ENCODE measurements around the gene DNAJB6.
A peak's percentile ranks its signal among the peaks of the same experiment; 100 is the strongest.

The DNAJB6 gene

DNA sequence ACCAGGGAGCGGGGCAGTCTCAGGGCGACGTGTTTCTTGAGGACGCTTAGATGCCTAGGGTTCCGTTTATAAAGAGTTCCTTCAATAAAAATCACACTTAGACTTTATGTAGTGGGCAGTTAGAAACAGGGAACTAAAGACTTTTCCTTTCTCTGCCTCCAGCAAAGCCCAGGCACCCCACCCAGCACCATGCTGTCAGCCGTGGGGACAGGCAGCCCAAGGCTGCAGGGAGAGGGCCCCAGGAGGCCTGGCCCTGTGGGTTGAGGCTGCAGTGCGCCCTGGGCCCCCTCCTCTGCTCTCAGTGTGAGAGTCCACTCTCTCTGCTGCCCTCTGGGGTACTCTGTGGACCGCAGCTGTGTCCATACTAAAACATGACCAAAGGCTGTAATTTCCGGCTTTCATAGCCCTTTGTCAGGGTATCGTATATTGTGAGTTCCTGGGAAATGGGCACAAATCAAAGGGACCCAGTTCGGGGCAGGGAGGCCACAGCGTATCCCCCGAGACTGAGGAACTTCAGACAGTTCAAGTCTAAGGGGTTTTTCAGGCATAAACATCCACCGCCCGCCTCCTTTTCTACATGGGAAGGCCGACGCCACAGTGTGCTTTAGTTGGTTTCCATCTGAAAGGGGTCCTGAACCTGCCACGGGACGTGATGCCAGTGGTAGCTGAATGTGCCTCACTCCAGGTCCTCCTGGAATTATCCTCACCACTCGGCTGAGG lies 59.7 kb downstream of the DNAJB6 start:
- TF ChIP-seq, protein P1, sequence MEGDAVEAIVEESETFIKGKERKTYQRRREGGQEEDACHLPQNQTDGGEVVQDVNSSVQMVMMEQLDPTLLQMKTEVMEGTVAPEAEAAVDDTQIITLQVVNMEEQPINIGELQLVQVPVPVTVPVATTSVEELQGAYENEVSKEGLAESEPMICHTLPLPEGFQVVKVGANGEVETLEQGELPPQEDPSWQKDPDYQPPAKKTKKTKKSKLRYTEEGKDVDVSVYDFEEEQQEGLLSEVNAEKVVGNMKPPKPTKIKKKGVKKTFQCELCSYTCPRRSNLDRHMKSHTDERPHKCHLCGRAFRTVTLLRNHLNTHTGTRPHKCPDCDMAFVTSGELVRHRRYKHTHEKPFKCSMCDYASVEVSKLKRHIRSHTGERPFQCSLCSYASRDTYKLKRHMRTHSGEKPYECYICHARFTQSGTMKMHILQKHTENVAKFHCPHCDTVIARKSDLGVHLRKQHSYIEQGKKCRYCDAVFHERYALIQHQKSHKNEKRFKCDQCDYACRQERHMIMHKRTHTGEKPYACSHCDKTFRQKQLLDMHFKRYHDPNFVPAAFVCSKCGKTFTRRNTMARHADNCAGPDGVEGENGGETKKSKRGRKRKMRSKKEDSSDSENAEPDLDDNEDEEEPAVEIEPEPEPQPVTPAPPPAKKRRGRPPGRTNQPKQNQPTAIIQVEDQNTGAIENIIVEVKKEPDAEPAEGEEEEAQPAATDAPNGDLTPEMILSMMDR (IDR thresholded peaks at IDR 0.05) = no peak

DNA sequence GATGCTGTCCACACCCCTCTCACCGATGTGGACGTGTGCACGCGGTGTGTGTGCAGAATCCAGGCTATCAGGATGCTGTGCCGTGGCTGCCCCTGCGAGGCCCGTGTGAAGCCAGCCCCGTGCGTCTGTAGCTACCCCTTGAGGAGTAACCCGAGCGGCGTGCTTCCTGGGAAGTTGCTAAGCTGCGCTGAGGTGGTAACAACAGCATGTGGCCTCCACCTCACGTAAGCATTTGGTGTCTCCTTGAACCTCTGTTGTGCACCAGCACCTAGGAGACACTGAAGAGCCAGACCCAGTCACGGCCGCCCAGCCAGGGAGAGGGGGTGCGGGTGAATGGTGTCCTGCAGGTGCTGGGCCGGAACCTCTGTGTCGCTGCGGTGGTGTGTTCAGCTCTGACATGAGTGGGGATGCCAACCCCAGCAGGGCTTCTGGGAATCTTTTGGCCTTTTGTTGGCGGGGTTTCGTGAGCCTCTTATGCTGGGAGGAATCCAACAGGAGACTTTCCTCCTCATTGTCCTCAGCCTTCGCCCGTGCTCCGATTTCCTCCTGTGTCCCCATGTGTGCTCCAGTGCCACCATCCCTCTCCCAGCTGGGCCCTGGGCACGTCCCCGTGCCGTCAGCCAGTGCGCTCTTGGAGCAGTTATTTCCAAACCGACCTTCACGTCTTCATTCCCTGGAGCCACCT lies 60.4 kb downstream of the DNAJB6 start:
- TF ChIP-seq, protein P1 (IDR thresholded peaks at IDR 0.05) = no peak

DNA sequence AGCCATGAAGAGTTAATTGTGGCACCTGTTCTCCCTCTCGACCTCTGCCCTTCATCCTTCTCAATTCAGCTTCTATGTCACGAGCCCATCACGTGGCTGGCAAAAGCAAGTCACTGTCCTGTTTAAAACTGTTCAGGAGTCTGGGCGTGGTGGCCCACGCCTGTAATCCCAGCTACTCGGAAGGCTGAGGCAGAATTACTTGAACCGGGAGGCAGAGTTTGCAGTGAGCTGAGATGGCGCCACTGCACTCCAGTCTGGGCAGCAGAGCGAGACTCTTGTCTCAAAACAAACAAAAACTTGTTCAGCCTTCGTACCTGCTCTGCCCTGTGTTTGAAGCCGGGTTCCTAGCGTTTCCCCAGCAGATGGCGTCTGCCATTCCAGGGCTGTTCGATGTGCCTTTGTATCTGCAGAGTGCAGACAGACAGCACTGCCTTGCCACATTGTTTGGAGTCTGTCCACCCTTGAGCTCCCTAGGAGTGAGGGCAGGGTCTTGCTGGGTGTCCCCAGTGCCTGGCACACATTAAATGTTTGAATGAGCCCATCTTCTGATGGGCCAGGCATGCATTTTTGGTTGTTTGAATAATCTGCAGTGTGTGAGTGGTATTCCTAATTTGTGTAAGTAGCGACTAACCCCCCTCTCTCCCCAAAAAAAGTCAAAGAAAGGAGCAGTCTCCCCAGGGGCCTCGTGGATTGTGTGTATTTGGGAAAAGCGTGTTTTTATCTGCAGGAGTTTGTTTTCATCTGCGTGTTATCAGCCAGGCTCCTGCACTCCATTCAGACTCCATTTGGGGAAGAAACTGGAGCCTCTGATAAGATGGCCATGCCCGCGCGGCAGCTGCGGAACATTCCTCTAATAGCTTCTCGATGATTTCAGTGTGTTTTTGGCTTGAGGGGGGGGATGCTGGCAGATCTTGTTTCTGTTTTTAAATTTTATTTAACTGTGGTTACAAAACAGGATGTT lies 61.2 kb downstream of the DNAJB6 start:
- TF ChIP-seq, protein P1 (IDR thresholded peaks at IDR 0.05) = peak; percentile 61

- TF ChIP-seq, protein P1 (IDR thresholded peaks at IDR 0.05) = no peak
These were observed 62.4 kb downstream of the DNAJB6 start for GRCh38 chr7:157399086-157399687.

- TF ChIP-seq, protein P1 (IDR thresholded peaks at IDR 0.05) = no peak
These were observed 63.5 kb downstream of the DNAJB6 start for GRCh38 chr7:157400171-157400860.

GRCh38 chr7:157401567-157402387 lies 65.0 kb downstream of the DNAJB6 start:
- TF ChIP-seq, protein P1 (IDR thresholded peaks at IDR 0.05) = no peak
